KOPT-K1 (cell line): ENCODE data around the gene CHST12.

Experiments used
- H3K27ac ChIP-seq: fragments of 200-600 bp; sonication (generic); 2 replicates; pipeline ENCODE4 v1.5.1; 2016; ENCODE audit warnings: antibody characterized with exemption, mild to moderate bottlenecking, low read depth, low read length; ENCODE audit not compliant: poor library complexity, severe bottlenecking
- H3K36me3 ChIP-seq: fragments of 200-600 bp; sonication (generic); 2 replicates; pipeline ENCODE4 v1.5.1; 2017; ENCODE audit warnings: antibody characterized with exemption, mild to moderate bottlenecking, low read length, moderate library complexity; ENCODE audit not compliant: insufficient read depth
- H3K9me3 ChIP-seq: fragments of 200-600 bp; sonication (generic); 2 replicates; pipeline ENCODE4 v1.5.1; 2017; ENCODE audit warnings: antibody characterized with exemption, low read length, mild to moderate bottlenecking; ENCODE audit not compliant: insufficient read depth, poor library complexity, severe bottlenecking

Gene CHST12

GRCh38 chr7:2478800-2479199 lies 75.4 kb downstream of the CHST12 start:
- Histone ChIP-seq H3K36me3 (no peaks in the 10 kb centered on the region), H3K9me3 (no peaks in the 10 kb centered on the region), H3K27ac (no peak overlapping the region)

- Histone ChIP-seq H3K27ac (no peak overlapping the region), H3K9me3 (no peaks in the 10 kb centered on the region), H3K36me3 (no peaks in the 10 kb centered on the region)
These were observed 76.1 kb downstream of the CHST12 start for GRCh38 chr7:2479276-2480069.

- H3K27ac ChIP-seq, result no peak overlapping the region
- H3K36me3 ChIP-seq, result no peaks in the 10 kb centered on the region
- no peaks in the 10 kb centered on the region for H3K9me3 ChIP-seq
These were observed 76.6 kb downstream of the CHST12 start for GRCh38 chr7:2480070-2480408.

GRCh38 chr7:2481195-2481594 lies 77.8 kb downstream of the CHST12 start:
- H3K9me3 ChIP-seq, result no peaks in the 10 kb centered on the region
- no peaks in the 10 kb centered on the region for H3K36me3 ChIP-seq
- H3K27ac ChIP-seq, result no peak overlapping the region

GRCh38 chr7:2482725-2483451 lies 79.5 kb downstream of the CHST12 start:
- Histone ChIP-seq H3K27ac (no peak overlapping the region), H3K36me3 (no peaks in the 10 kb centered on the region), H3K9me3 (no peaks in the 10 kb centered on the region)

- Histone ChIP-seq H3K9me3 (no peaks in the 10 kb centered on the region), H3K36me3 (no peaks in the 10 kb centered on the region), H3K27ac (no peak overlapping the region)
These were observed 80.1 kb downstream of the CHST12 start for GRCh38 chr7:2483494-2483893.

GRCh38 chr7:2484868-2485267 lies 81.5 kb downstream of the CHST12 start:
- Histone ChIP-seq H3K9me3 (no peaks in the 10 kb centered on the region), H3K36me3 (no peaks in the 10 kb centered on the region), H3K27ac (no peak overlapping the region)

GRCh38 chr7:2487586-2488271 lies 84.3 kb downstream of the CHST12 start:
- no peaks in the 10 kb centered on the region for H3K9me3 ChIP-seq
- H3K36me3 ChIP-seq, result no peaks in the 10 kb centered on the region
- H3K27ac ChIP-seq, result no peak overlapping the region

GRCh38 chr7:2488272-2488645 lies 84.8 kb downstream of the CHST12 start:
- H3K36me3 ChIP-seq, result no peaks in the 10 kb centered on the region
- no peak overlapping the region for H3K27ac ChIP-seq
- H3K9me3 ChIP-seq, result no peaks in the 10 kb centered on the region

GRCh38 chr7:2488681-2489080 lies 85.3 kb downstream of the CHST12 start:
- Histone ChIP-seq H3K36me3 (no peaks in the 10 kb centered on the region), H3K27ac (no peak overlapping the region), H3K9me3 (no peaks in the 10 kb centered on the region)

- Histone ChIP-seq H3K27ac (no peak overlapping the region), H3K36me3 (no peaks in the 10 kb centered on the region), H3K9me3 (no peaks in the 10 kb centered on the region)
These were observed 86.8 kb downstream of the CHST12 start for GRCh38 chr7:2490181-2490651.

GRCh38 chr7:2492038-2492437 lies 88.6 kb downstream of the CHST12 start:
- Histone ChIP-seq H3K9me3 (no peaks in the 10 kb centered on the region), H3K36me3 (no peaks in the 10 kb centered on the region), H3K27ac (no peak overlapping the region)

GRCh38 chr7:2493205-2494164 lies 90.1 kb downstream of the CHST12 start:
- Histone ChIP-seq H3K36me3 (no peaks in the 10 kb centered on the region), H3K27ac (no peak overlapping the region), H3K9me3 (no peaks in the 10 kb centered on the region)

- H3K27ac ChIP-seq, result no peak overlapping the region
- no peaks in the 10 kb centered on the region for H3K36me3 ChIP-seq
- H3K9me3 ChIP-seq, result no peaks in the 10 kb centered on the region
These were observed 91.0 kb downstream of the CHST12 start for GRCh38 chr7:2494191-2495130.
